Mesenchymal stem cell (in vitro differentiated cells and primary cell): ENCODE data around the gene RND3.

Experiments
- DNase-seq: peaks from one replicate; pipeline ENCODE4 v3.0.0-alpha.2; 2013
- H2AFZ ChIP-seq: one replicate; pipeline ENCODE4 v1.6.1; 2013; ENCODE audit warnings: low read depth, mild to moderate bottlenecking, control low read depth, inconsistent platforms, low read length, moderate library complexity
- H2AK5ac ChIP-seq: 2 replicates; pipeline ENCODE4 v1.6.1; 2013; ENCODE audit warnings: low read length, moderate library complexity, mild to moderate bottlenecking, inconsistent platforms; ENCODE audit not compliant: severe bottlenecking
- H2BK120ac ChIP-seq: one replicate; pipeline ENCODE4 v1.6.1; 2013; ENCODE audit warnings: low read depth, mild to moderate bottlenecking, inconsistent platforms, low read length, moderate library complexity
- H2BK12ac ChIP-seq, 2 experiments: one replicate each; pipeline ENCODE4 v1.6.1; 2013; ENCODE audit warnings: inconsistent platforms in 2 of 2, low read length in 2 of 2, mild to moderate bottlenecking in 2 of 2, moderate library complexity in 2 of 2, control low read depth in 1 of 2
- H2BK15ac ChIP-seq: one replicate; pipeline ENCODE4 v1.6.1; 2013; ENCODE audit warnings: mild to moderate bottlenecking, low read depth, inconsistent platforms; ENCODE audit not compliant: poor library complexity, severe bottlenecking
- H2BK5ac ChIP-seq: 2 replicates; pipeline ENCODE4 v1.6.1; 2013; ENCODE audit warnings: low read depth, mild to moderate bottlenecking, low read length, control low read depth, inconsistent platforms; ENCODE audit not compliant: poor library complexity, severe bottlenecking
- H3K14ac ChIP-seq, 2 experiments: one replicate each; pipeline ENCODE4 v1.6.1; 2013; ENCODE audit warnings: inconsistent platforms in 2 of 2, low read length in 2 of 2, control low read depth in 1 of 2, mild to moderate bottlenecking in 1 of 2, moderate library complexity in 1 of 2
- H3K18ac ChIP-seq, 2 experiments: one replicate each; pipeline ENCODE4 v1.6.1; 2013; ENCODE audit warnings: inconsistent platforms in 2 of 2, low read length in 2 of 2, control low read depth in 1 of 2, low read depth in 1 of 2, mild to moderate bottlenecking in 1 of 2
- H3K23ac ChIP-seq, 2 experiments: one replicate each; pipeline ENCODE4 v1.6.1; 2013; ENCODE audit warnings: inconsistent platforms in 2 of 2, low read length in 2 of 2, mild to moderate bottlenecking in 2 of 2, moderate library complexity in 2 of 2, control low read depth in 1 of 2
- H3K27ac ChIP-seq: 2 replicates; pipeline ENCODE4 v1.5.1; 2013; ENCODE audit warnings: mild to moderate bottlenecking, moderate library complexity, low read length, control low read depth, inconsistent platforms; ENCODE audit not compliant: poor library complexity, severe bottlenecking
- H3K27me3 ChIP-seq, 2 experiments: 2 replicates each; pipeline versions ENCODE4 v1.6.1 to v1.7.0; 2013; ENCODE audit warnings: low read length in 2 of 2, mild to moderate bottlenecking in 2 of 2, moderate library complexity in 2 of 2, control low read depth in 1 of 2, inconsistent platforms in 1 of 2; ENCODE audit not compliant: control insufficient read depth in 1 of 2, insufficient read depth in 1 of 2
- H3K36me3 ChIP-seq, 2 experiments: 2 replicates each; pipeline versions ENCODE4 v1.6.1 to v1.7.0; 2013; ENCODE audit warnings: low read length in 2 of 2, control low read depth in 1 of 2, inconsistent platforms in 1 of 2, low read depth in 1 of 2, mild to moderate bottlenecking in 1 of 2; ENCODE audit not compliant: insufficient read depth in 2 of 2, control insufficient read depth in 1 of 2
- H3K4ac ChIP-seq, 2 experiments: one replicate each; pipeline ENCODE4 v1.6.1; 2013; ENCODE audit warnings: inconsistent platforms in 2 of 2, low read length in 2 of 2, mild to moderate bottlenecking in 2 of 2, moderate library complexity in 2 of 2, control low read depth in 1 of 2, low read depth in 1 of 2
- H3K4me1 ChIP-seq: 2 replicates; pipeline ENCODE4 v1.6.1; 2013; ENCODE audit warnings: low read depth, low read length, control low read depth; ENCODE audit not compliant: control insufficient read depth, insufficient read depth
- H3K4me2 ChIP-seq: 2 replicates; pipeline ENCODE4 v1.6.1; 2013; ENCODE audit warnings: low read length, mild to moderate bottlenecking, inconsistent platforms; ENCODE audit not compliant: poor library complexity, severe bottlenecking
- H3K4me3 ChIP-seq, 2 experiments: 2 replicates each; pipeline versions ENCODE4 v1.5.1 to v1.7.0; 2013; ENCODE audit warnings: low read length in 2 of 2, mild to moderate bottlenecking in 2 of 2, control low read depth in 1 of 2, low read depth in 1 of 2; ENCODE audit not compliant: insufficient read depth in 1 of 2
- H3K79me1 ChIP-seq: replicated peaks from 2 replicates; pipeline ENCODE4 v1.6.1; 2013; ENCODE audit warnings: mild to moderate bottlenecking, control low read depth, low read length, inconsistent platforms; ENCODE audit not compliant: poor library complexity, severe bottlenecking
- H3K9ac ChIP-seq: 2 replicates; pipeline ENCODE4 v1.7.0; 2013; ENCODE audit warnings: mild to moderate bottlenecking, low read length, moderate library complexity
- H3K9me3 ChIP-seq: 2 replicates; pipeline ENCODE4 v1.7.0; 2013; ENCODE audit warnings: mild to moderate bottlenecking, low read length; ENCODE audit not compliant: control insufficient read depth
- H4K8ac ChIP-seq: one replicate; pipeline ENCODE4 v1.6.1; 2013; ENCODE audit warnings: inconsistent platforms, mild to moderate bottlenecking, low read length, moderate library complexity
- H4K91ac ChIP-seq: one replicate; pipeline ENCODE4 v1.6.1; 2013; ENCODE audit warnings: mild to moderate bottlenecking, low read length, inconsistent platforms
- WGBS: methylation state at CpG from one replicate; pipeline ENCODE4 v1.1.7; 2013; ENCODE audit warnings: mixed read lengths; 5-methylcytosine and 5-hydroxymethylcytosine counted together

Gene RND3

GRCh38 chr2:150483532-150483931, 3.9 kb downstream of the RND3 start:
- Histone ChIP-seq H2BK12ac (no peak overlapping the region), H2BK15ac (no peak overlapping the region), H3K4me1 (no peaks in the 10 kb centered on the region), H3K18ac (no peak overlapping the region), H3K27me3 (no peaks in the 10 kb centered on the region), H3K4me3 (peak overlapping the region in 1 of 2 experiments; percentile 96), H3K4ac (no peak overlapping the region), H2AFZ (no peak overlapping the region), H3K9me3 (no peaks in the 10 kb centered on the region), H2BK5ac (no peak overlapping the region), H3K23ac (no peak overlapping the region), H3K14ac (no peak overlapping the region), H3K79me1 (no peaks in the 10 kb centered on the region), H3K9ac (peak overlapping the region; percentile 100), H4K91ac (no peak overlapping the region), H4K8ac (no peak overlapping the region), H2AK5ac (no peak overlapping the region), H3K4me2 (no peak overlapping the region), H3K27ac (no peak overlapping the region), H2BK120ac (no peak overlapping the region), H3K36me3 (peaks cover 20 to 72% of the 10 kb centered on the region in 2 experiments)
- no peak for DNase-seq
- 50% methylated on average over 1 of the region's 1 CpG for WGBS

- Histone ChIP-seq H2BK120ac (no peak overlapping the region), H3K23ac (no peak overlapping the region), H3K4me1 (no peaks in the 10 kb centered on the region), H3K36me3 (peaks cover 20 to 79% of the 10 kb centered on the region in 2 experiments), H3K4me3 (peak overlapping the region in 1 of 2 experiments; percentile 96), H3K14ac (no peak overlapping the region), H2BK15ac (no peak overlapping the region), H3K18ac (no peak overlapping the region), H3K4ac (peak overlapping the region in 1 of 2 experiments; percentile 19), H3K27me3 (no peaks in the 10 kb centered on the region), H2AFZ (no peak overlapping the region), H3K27ac (no peak overlapping the region), H3K4me2 (peak overlapping the region; percentile 23), H2BK5ac (no peak overlapping the region), H2BK12ac (no peak overlapping the region), H4K91ac (no peak overlapping the region), H2AK5ac (no peak overlapping the region), H3K9ac (peak overlapping the region; percentile 100), H4K8ac (no peak overlapping the region), H3K79me1 (no peaks in the 10 kb centered on the region), H3K9me3 (no peaks in the 10 kb centered on the region)
- 70% methylated on average over 1 of the region's 6 CpGs for WGBS
- peak; percentile 52 for DNase-seq
Observed at GRCh38 chr2:150482667-150483400, 4.6 kb downstream of the RND3 start.

GRCh38 chr2:150482111-150482510, 5.4 kb downstream of the RND3 start:
- Histone ChIP-seq H2AK5ac (no peak overlapping the region), H2BK5ac (no peak overlapping the region), H3K4me2 (no peak overlapping the region), H3K9ac (peak overlapping the region; percentile 100), H3K4ac (no peak overlapping the region), H2BK12ac (no peak overlapping the region), H3K4me3 (peak overlapping the region in 1 of 2 experiments; percentile 62), H2AFZ (no peak overlapping the region), H2BK120ac (no peak overlapping the region), H3K27ac (no peak overlapping the region), H3K14ac (no peak overlapping the region), H3K27me3 (no peaks in the 10 kb centered on the region), H3K18ac (no peak overlapping the region), H3K23ac (no peak overlapping the region), H3K4me1 (peaks cover 2% of the 10 kb centered on the region), H3K9me3 (no peaks in the 10 kb centered on the region), H4K91ac (no peak overlapping the region), H3K36me3 (peaks cover 20 to 86% of the 10 kb centered on the region in 2 experiments), H2BK15ac (no peak overlapping the region), H4K8ac (no peak overlapping the region), H3K79me1 (no peaks in the 10 kb centered on the region)
- DNase-seq, result peak; percentile 45

GRCh38 chr2:150480971-150481830, 6.3 kb downstream of the RND3 start:
- Histone ChIP-seq H3K4me3 (peak overlapping the region in 1 of 2 experiments; percentile 62), H2BK12ac (no peak overlapping the region), H3K79me1 (no peaks in the 10 kb centered on the region), H3K4me2 (no peak overlapping the region), H3K27me3 (no peaks in the 10 kb centered on the region), H2BK5ac (no peak overlapping the region), H2BK120ac (no peak overlapping the region), H3K23ac (no peak overlapping the region), H4K91ac (no peak overlapping the region), H2AK5ac (peak overlapping the region; percentile 84), H2AFZ (no peak overlapping the region), H3K14ac (no peak overlapping the region), H3K9ac (peak overlapping the region; percentile 100), H3K18ac (no peak overlapping the region), H2BK15ac (no peak overlapping the region), H3K27ac (no peak overlapping the region), H3K4me1 (peaks cover 2% of the 10 kb centered on the region), H3K9me3 (no peaks in the 10 kb centered on the region), H3K36me3 (peaks cover 18 to 95% of the 10 kb centered on the region in 2 experiments), H4K8ac (peak overlapping the region; percentile 17), H3K4ac (no peak overlapping the region)
- 92% methylated on average over 4 of the region's 6 CpGs for WGBS
- no peak for DNase-seq
